HT-29 (cell line): Measurements from ENCODE around the gene CCL7. TPM values are rescaled to one million over a fixed set of nuclear protein-coding genes. Genes with fewer than 3 reads are reported as not detected.

Experiments used
- DNase-seq: peaks from one replicate; pipeline ENCODE4 v3.0.0-alpha.2; 2015; ENCODE audit warnings: low spot score
- total RNA-seq: library from RNA; depleted of rRNA; stranded (reverse); fragments of >200 nt; shearing (Covaris generic); gene quantifications from 2 replicates; pipeline ENCODE4 v1.2.3, GENCODE V29; 2014

CCL7 gene
- total RNA-seq, 1 experiment from 2014 or later = not detected

DNA sequence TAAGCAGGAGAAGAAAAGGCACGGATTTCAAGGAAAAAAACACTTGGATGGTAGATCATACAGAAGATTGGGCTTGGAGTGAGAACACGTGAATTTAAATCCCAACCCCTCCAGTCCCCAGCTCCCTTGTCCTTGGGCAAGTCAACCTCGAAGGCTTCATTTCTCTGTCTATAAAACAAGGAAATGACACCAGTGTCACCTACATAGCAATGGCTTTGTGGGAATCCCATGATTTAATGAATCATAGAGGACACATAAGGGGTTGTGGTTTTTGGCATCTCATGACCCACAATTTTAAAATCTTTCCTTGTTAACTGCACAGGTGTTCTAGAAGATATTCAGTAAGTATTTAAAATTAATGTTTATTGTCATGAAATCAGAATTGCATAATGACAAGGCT, 23.1 kb upstream of the CCL7 start:
- no peak for DNase-seq

- DNase-seq = no peak
These were observed 21.5 kb upstream of the CCL7 start for GRCh38 chr17:34248511-34249024.

DNA sequence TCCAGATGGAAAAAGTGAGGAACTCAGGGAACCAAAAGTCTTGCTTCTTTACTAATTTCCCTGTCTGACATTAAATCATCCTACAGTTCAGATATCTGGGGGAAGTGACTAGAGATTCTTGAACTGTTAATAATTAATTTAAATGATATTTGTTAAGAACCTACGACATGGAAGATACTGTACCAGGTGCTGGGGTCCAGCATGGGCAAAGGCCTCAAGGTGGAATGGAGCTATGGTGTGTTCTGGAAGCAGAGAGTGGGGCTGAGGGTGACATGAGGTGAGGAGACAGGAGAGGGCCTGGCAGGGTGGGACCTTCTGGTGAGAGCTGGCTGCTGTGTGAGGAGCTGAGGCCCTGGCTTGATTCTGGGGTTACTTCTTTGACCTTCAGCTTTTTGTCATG, 21.0 kb upstream of the CCL7 start:
- DNase-seq = no peak

- no peak for DNase-seq
These were observed 20.5 kb upstream of the CCL7 start for GRCh38 chr17:34249478-34249877.

DNA sequence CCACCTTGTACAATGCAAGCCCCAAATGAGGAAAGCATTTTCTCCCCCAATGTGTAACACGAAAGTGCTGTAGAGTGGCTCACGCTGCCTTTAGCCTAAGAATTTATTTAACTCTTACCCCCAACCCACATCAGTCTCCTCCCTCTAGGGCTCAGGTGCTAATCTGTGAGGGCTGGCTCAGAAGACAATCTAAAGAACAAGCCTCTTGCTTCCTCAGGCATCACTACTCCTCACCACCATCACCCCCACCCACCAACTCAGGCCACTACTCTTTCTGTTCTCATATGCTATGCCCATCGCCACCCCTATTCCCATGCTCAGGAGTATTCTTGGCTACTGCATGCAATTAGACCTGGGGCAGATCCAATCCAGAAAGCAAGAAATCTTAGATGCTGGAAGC, 18.8 kb upstream of the CCL7 start:
- DNase-seq = no peak

DNA sequence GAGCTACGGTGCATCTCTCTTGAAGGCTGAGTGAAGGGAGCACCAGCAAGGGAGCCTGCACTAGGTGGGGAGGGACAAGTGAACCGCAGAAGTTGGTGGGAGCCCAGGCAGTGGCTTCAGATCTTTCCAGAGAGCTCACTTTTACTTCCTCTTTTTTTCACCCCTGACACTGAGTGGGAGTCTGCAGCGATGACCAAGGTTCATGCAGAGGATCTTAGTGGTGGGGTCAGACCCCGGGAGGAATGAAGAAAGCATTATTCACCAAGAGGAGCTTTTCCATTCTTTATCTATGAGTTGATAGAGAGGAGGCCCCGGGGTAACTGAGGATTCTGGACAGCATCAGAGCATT, 18.0 kb upstream of the CCL7 start:
- no peak for DNase-seq

- DNase-seq = no peak
These were observed 17.4 kb upstream of the CCL7 start for GRCh38 chr17:34252444-34253138.

DNA sequence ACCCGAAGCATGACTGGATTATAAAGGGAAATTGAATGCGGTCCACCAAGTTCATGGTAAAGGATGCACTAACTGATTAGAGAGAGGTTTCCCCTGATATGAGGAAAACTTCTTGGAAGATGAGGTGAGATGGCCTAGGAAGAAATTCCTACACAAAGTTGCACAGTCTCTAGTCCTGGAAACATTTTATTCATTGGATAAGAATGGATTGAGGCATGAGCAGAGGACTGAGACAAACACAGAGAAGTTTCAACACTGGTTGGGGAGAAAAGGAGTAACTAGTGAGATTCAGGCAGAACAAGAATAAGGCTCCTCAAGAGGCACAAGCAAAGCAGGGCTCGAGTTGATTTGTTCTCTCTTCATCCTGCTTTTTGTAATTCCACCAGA, 16.9 kb upstream of the CCL7 start:
- DNase-seq = no peak

DNA sequence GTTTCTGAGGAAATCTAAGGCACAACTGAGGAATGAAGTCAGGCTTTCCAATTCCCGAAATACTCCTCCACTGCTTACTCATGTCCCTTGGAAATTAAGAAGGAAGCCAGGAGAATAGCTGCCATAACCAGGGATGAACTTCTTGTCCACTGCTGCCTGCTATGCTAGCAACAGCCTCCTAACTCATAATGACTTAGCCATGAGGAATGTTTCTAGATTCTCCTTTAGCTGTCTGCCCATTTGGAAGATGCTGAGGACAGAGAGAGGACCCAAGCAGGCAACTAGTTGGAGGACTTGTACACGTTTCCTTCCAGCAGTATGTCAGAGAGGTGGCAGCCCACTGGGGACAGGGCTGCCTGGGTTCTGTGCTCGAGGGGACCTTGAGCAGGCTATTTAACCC, 15.9 kb upstream of the CCL7 start:
- no peak for DNase-seq

DNA sequence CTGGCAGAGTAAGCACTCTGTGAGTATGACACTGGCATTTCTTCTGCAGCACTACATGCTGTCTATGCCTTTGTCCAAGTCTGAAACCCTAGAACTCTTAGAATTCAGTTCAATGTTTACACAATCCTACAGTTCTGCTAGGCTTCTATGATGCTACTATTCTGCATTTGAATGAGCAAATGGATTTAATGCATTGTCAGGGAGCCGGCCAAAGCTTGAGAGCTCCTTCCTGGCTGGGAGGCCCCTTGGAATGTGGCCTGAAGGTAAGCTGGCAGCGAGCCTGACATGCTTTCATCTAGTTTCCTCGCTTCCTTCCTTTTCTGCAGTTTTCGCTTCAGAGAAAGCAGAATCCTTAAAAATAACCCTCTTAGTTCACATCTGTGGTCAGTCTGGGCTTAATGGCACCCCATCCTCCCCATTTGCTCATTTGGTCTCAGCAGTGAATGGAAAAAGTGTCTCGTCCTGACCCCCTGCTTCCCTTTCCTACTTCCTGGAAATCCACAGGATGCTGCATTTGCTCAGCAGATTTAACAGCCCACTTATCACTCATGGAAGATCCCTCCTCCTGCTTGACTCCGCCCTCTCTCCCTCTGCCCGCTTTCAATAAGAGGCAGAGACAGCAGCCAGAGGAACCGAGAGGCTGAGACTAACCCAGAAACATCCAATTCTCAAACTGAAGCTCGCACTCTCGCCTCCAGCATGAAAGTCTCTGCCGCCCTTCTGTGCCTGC, 15.2 kb upstream of the CCL7 start, which contains the start of gene CCL2:
Gene CCL2 (plus strand): TSS at position 635 of the 730 bp plus-strand sequence. CDS start 65 bp downstream, at position 700.
- no peak for DNase-seq

DNA sequence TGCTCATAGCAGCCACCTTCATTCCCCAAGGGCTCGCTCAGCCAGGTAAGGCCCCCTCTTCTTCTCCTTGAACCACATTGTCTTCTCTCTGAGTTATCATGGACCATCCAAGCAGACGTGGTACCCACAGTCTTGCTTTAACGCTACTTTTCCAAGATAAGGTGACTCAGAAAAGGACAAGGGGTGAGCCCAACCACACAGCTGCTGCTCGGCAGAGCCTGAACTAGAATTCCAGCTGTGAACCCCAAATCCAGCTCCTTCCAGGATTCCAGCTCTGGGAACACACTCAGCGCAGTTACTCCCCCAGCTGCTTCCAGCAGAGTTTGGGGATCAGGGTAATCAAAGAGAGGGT, 14.7 kb upstream of the CCL7 start:
- no peak for DNase-seq

- DNase-seq = no peak
These were observed 14.2 kb upstream of the CCL7 start for GRCh38 chr17:34255841-34256240.

GRCh38 chr17:34257299-34257985, 12.6 kb upstream of the CCL7 start:
- no peak for DNase-seq

- no peak for DNase-seq
These were observed 12.1 kb upstream of the CCL7 start for GRCh38 chr17:34257986-34258326.

- no peak for DNase-seq
These were observed 10.9 kb upstream of the CCL7 start for GRCh38 chr17:34259146-34259545.

DNA sequence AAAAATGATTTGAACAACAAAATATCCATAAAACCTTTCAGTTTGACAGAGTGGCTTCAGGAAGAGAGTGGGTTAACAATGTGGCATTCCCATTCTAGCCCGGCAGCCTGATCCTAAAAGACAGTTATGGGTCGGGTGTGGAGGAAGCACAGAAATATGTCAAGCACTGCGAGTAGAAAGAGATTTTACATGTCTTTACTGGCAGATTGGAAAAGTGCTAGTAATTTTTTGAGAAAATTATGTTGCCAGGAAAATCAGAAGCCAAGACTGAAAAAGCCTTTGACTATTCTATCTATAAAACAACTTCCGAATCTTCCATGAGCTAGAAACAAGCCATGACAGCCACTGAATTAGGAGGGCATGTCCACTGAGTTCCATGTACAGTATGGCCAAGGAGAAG, 9.2 kb upstream of the CCL7 start:
- no peak for DNase-seq

DNA sequence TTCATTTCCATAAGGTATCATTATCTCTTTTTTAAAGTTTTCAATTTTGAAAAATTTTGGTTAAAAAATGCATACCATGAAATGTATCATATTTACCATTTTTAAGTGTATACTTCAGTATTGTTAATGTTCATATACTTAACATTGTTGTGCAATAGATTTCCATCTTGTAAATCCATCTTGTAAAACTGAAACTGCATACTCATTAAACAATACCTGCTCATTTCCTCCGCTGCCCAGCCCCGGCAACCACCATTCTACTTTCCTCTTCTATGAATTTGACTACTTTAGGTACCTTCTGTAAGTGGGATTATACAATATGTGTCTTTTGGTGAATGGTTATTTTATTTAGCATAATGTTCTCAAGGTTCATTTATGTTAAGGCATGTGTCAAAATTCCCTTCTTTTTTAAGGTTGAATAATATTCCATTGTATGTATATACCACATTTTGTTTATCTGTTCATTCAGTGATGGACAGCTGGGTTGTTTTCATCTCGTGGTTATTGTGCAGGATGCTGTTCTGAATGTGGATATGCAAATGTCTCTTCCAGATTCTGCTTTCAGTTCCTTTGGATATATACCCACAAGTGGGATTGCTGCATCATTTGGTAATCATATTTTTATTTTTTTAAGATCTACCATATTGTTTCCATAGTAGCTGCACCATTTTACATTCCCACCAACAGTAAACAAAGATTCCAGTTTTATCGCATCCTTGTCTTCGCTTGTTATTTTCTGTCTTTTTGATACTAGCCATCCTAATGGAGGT, 8.3 kb upstream of the CCL7 start:
- DNase-seq = no peak

GRCh38 chr17:34265711-34266110, 4.3 kb upstream of the CCL7 start:
- DNase-seq = no peak

DNA sequence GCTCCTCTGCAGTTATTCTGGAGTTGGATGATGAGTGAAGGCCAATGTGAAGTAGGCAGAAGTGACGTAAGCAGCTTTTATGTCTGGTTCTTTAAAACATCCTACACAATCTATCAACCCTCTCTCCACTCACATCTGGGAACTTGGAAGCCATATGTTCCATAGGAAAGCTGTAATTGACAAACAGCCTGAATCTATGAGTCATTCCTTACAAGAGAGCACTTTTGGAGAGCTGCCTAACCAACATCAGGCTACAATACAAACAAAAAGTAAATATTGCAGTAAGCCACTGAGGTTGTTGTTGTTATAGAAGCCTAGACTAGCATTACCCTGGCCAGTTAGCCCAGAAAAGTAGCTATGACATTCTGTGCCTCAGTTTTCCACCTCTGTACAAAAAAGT, 5.9 kb downstream of the CCL7 start:
- DNase-seq = no peak

GRCh38 chr17:34276826-34277225, 6.8 kb downstream of the CCL7 start:
- no peak for DNase-seq

- no peak for DNase-seq
These were observed 13.6 kb downstream of the CCL7 start for GRCh38 chr17:34283571-34283970.

DNA sequence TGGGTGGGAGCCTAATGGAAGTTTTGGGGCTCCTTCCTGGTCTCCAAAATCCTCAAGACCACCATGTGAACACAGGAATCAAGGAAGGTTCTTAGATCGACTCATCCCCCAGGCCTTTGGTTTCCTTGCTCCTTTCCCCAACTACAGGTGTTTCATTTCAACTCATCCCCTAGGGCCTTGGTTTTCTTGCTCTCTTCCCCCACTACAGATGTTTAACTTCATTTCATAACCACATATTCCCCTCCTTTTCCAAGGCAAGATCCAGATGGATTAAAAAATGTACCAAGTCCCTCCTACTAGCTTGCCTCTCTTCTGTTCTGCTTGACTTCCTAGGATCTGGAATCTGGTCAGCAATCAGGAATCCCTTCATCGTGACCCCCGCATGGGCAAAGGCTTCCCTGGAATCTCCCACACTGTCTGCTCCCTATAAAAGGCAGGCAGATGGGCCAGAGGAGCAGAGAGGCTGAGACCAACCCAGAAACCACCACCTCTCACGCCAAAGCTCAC, 15.3 kb downstream of the CCL7 start, which contains the start of gene CCL11:
Gene CCL11 (plus strand): TSS at position 457 of the 507 bp plus-strand sequence. CDS start 67 bp downstream, outside the sequence.
- DNase-seq = no peak
